ENCODE data around the gene CACNA2D2.
"Not testable (repeated sequence)": the region's sequence is repeated elsewhere in the genome, so short reads cannot be mapped to it uniquely, and the experiment has no call there.

Gene CACNA2D2

DNA sequence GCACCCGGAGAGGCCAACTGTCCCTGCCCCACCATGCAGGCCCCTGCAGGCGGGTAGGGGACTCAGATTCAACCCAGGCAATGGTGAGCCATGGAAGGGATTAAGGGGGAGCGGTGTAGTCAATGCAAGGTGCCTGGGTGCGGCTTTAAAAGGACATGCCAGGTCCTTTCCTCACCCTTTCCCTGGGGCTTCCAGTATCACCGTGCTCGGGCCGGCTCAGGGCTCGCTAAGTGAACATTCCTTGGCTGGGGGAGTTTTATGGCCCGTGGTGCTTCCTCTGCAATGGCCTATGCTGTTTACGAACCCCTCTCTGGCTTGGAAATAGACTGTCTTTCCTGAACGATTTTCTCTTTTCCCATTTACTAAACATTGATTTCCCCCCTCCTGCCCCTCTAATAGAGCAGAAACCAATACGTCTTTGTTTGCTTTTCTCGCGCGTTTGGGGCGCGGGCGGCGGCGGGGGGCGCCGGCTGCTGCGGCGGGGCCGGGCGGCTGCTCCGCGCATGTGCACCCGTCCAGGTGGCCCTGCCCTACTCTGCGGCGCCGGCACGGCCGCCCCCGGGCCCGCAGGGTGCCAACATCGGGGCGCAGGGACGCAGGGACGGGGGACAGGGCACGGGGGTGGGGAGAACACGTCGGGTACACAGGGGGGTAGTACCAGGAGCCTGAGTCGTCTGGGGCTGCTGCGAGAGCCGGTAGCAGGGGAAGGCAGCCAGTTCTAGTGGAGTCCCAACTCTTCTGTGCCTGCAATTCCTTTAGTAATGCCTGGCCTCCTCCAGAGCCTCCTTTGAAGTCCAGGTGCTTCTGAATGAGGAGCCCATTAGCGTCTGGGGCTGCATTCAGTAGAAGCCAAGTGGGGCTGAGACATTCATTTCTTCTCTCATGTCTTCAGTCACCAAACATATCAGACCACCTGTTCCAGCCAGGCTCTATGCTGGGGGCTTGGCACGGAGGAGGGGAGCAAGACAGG is 26.9 kb upstream of the CACNA2D2 start:
- no peak for DNase-seq

DNA sequence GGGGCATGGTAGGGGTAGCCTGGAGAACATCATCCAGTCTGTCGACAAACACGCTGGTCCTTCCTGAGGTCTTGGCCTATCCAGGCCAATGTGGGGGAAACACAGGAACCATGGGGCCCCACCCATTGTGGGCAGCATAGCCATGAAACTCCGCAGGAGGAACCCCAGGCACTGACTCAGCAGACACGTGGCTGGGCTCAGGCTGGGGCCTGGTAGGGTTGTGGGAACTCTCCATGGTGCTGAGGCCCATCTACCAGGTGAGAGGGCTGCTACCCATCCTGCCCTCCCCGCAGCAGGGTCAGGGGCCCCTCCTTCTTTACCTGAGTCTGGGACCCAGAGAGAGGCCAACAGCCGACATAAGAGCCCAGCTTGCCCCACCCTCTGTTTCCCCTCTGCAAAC is 22.6 kb upstream of the CACNA2D2 start:
- DNase-seq, result peak in 3 of 56 donors; percentile 6 to 9 (median 7)

DNA sequence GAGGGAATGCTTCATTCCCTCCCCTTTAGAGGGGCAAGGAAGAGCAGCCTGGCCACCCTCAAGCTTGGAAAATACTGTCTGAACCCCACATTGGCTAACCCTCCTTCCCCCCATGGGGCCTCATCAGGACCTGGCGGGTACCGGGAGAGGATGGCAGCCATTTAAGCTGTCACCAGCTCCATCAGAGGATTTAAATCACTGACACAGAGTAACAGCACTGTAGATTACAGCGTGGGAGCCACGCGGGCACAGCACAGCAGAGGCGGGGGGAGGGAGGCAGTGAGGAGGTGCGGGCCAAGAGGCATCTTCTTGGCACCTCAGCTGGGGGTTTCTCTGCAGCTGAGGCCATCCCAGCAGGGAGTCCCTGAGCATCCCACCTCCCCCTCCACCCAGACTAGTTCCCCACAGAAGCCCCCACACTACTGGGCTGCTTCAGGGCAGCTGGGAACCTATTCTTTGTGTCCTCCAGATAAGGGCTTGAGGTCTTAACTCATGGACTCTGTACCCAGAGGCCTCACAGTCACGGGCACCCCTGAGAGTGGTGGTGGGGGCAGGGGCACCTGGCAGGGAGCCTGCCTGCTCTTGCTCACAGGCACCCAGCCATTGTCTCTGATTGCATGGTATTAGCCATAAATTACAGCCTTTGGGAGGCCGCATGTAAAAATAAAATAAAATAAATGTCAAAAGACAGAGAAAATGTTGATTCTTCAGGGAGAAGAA is 21.9 kb upstream of the CACNA2D2 start:
- DNase-seq, result peak in 2 of 56 donors; percentile 6 to 9

DNA sequence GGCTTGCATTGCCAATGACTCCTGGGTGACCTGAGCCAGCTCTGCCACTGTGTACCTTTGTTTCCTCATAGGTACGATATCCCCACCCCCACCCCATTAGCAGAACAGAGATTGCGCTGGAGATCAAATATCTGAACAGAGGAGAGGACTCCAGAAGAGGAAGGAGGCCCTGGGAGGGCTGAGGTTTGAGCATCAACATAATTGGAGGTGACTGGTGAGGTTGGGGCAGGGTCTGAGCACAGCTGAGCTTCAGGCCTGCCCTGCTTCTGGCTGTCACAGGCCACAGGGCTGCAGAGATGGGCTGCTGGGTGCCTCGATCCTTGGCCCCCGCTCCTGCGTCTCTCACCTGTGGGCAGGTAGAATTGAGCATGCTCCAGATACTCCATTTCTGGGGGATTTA is 21.3 kb upstream of the CACNA2D2 start:
- no peak for DNase-seq

- DNase-seq, result no peak
Observed at GRCh38 chr3:50523279-50523811, 19.9 kb upstream of the CACNA2D2 start.

DNA sequence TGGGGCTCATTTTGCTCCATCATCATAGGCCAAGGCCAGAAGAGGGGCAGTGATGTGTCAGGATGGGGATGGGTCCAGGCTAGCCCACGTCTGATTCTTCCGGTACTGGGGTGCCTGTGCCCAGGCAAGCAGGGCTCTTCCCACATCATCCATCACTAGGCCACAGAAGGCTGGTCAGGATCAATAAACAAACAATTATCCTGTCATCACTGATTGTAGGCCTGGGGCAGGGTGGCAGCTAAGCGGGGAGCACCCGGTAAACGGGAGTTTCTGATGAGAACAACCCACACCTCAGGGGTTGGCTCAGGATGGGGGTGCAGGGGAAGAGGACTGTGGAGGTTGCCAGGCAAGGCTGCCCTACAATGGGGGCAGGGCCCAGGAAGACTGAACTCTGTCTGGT is 18.1 kb upstream of the CACNA2D2 start:
- DNase-seq, result no peak

- DNase-seq, result no peak
Observed at GRCh38 chr3:50520849-50521248, 17.4 kb upstream of the CACNA2D2 start.

DNA sequence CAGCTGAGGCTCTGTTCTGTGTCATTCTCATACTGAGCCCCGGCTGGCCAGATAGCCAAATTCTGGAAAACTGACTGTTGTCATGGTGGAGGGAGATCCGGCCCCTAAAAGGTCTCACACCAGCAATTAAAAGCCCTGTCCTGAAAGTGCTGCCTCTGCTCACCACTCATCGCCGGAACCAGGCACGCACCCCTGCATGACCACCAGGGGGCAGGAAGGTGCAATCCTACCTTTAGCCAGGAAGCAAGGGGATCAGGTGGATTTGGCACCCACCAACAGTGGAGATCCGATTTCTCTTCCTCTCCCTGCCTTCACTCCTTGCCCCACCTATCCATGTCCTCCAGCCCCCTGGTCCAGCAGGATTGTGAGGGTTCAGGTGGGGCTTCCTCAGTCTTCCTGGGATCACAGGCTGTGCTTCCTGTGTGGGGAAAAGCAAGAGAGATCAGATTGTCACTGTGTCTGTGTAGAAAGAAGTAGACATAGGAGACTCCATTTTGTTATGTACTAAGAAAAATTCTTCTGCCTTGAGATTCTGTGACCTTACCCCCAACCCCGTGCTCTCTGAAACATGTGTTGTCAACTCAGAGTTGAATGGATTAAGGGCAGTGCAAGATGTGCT is 16.1 kb upstream of the CACNA2D2 start:
- peak in 27 of 56 donors; percentile 2 to 48 (median 14) for DNase-seq

DNA sequence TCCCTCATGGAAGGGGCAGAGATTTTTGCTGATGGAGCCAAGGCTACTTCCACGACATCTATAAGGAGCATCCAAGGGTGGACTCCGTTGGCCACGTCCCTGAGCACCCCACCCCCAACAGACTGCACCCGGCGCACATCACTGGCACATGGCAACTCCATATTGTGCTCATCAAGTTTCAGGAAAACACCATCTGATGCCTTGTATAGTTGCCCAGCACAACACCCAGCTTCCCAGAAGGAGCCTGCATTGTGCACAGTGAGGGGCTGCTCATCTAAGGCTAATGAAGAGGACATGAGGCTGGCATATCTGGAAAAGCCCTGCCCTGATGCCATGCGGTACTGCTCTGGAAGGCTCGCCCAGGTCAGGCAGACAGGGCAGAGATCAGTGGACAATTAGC is 15.0 kb upstream of the CACNA2D2 start:
- no peak for DNase-seq

DNA sequence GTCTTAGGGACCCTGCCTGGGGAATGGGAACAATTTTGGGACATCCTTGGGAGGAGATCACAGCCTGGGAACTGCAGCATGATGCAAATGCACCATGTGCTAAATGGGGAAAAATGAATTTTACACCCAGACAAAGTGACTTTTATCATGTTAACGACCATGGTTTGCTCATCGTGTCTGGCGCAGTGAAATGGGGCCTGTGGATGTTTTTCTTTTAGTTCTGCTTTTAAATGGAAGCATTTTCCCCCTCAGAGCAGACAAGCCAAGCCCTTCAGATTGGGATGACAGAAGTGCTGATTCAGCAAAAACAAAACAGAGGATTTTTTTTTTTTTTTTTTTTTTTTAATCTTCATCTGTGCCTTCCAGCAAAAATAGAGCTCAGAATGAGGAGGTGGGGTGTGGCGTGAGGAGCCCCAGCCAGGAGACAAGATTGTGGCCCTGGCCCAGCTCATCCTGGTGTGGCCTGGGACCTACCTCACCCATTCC is 14.3 kb upstream of the CACNA2D2 start:
- no peak for DNase-seq

- no peak for DNase-seq
Observed at GRCh38 chr3:50516440-50516871, 13.0 kb upstream of the CACNA2D2 start.

DNA sequence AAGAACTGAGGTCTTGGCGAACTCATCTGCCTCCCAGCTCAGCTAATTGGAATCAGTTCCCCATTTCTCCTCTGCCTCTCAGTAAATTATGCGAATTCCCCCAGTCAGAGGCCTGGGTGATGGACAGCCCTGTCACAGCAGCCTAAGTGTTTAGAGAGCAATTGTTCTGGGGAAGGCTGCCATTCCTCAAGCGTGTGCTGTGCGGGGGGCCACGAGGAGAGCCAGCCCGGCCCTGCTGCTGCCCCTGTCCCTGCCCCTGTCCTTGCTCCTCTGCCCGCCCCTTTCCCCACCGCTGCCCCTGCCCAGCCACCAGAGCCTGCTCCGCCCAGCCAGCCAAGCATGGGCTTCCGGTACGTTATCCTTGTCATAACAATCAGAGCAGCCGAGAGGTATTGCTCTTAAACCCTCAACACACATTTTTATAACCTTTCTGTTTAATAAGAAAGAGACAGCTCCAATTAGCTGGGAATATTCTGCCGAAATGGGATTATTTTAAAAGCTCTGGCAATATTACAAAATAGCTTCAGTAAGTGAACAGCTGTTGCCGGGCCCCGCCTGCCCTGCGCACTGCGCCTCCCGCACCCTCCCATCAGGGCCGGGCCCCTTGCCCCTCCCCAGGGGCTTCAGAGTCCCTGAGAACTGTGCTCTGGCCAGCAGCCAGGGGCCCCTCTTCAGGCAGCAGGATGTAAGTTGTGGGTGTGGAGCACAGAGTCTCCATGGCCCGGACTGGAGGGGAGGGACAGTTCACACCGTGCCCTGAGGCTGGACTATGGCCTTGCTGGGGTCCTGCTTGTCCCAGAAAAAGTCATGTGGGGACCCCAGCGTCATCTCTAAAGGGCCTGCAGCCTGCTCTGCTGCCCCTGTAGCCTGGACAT is 12.4 kb upstream of the CACNA2D2 start:
- no peak for DNase-seq

DNA sequence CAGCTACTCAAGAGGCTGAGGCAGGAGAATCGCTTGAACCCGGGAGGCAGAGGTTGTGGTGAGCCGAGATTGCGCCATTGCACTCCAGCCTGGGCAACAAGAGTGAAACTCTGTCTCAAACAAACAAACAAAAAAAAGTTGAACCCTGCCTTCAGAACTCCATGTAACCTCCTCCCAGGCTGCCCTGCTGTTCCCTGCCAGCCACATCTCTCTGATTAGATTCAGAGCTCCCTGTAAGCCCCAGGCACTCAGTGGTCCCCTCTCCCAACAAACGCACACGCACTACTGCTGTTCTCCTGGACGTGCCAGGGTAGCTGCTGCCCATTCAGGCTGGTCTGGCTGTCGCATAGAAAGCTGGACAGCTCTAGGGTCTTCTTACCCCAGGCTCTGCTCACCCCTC is 9.5 kb upstream of the CACNA2D2 start:
- DNase-seq, result not testable (repeated sequence)

- DNase-seq, result no peak
Observed at GRCh38 chr3:50512131-50512530, 8.7 kb upstream of the CACNA2D2 start.

- DNase-seq, result no peak
Observed at GRCh38 chr3:50510325-50510724, 6.9 kb upstream of the CACNA2D2 start.

- DNase-seq, result no peak
Observed at GRCh38 chr3:50509715-50510114, 6.3 kb upstream of the CACNA2D2 start.

- DNase-seq, result no peak
Observed at GRCh38 chr3:50508821-50509220, 5.4 kb upstream of the CACNA2D2 start.

GRCh38 chr3:50506169-50506568 is 2.7 kb upstream of the CACNA2D2 start:
- DNase-seq, result no peak

- no peak for DNase-seq
Observed at GRCh38 chr3:50504681-50505080, 1.2 kb upstream of the CACNA2D2 start.
